Epithelial cell of esophagus (primary cell): ENCODE results near the gene CNTN5.
"Not testable (repeated sequence)": the region's sequence is repeated elsewhere in the genome, so short reads cannot be mapped to it uniquely, and the experiment has no call there.

ENCODE experiments used
- DNase-seq: peaks from one replicate; pipeline ENCODE4 v3.0.0; 2010; ENCODE audit warnings: low read depth
- H3K4me3 ChIP-seq: 2 replicates; pipeline ENCODE4 v1.5.1; 2011; ENCODE audit warnings: mild to moderate bottlenecking, low read length, control low read depth
- CTCF ChIP-seq: IDR thresholded peaks from 2 replicates; pipeline ENCODE4 v1.5.1; 2011; ENCODE audit warnings: low read depth, mild to moderate bottlenecking, low read length, control low read depth, inconsistent platforms; ENCODE audit not compliant: insufficient read depth; ENCODE audit errors: missing control alignments

Gene CNTN5

GRCh38 chr11:99814738-99815137, 794.0 kb downstream of the CNTN5 start:
- DNase-seq, result no peak
- no peak overlapping the region for H3K4me3 ChIP-seq
- TF ChIP-seq CTCF, result no peak

GRCh38 chr11:99818991-99819390, 798.2 kb downstream of the CNTN5 start:
- no peak for DNase-seq
- no peak overlapping the region for H3K4me3 ChIP-seq
- TF ChIP-seq CTCF, result no peak

GRCh38 chr11:99822846-99823565, 802.3 kb downstream of the CNTN5 start:
- TF ChIP-seq CTCF, result no peak
- DNase-seq, result peak; percentile 36
- H3K4me3 ChIP-seq, result no peak overlapping the region

- not testable (repeated sequence) for H3K4me3 ChIP-seq, DNase-seq
Measured at GRCh38 chr11:99836739-99837138, 816.0 kb downstream of the CNTN5 start.

GRCh38 chr11:99841885-99842284, 821.1 kb downstream of the CNTN5 start:
- H3K4me3 ChIP-seq, result no peak overlapping the region
- no peak for TF ChIP-seq CTCF

GRCh38 chr11:99865951-99866350, 845.2 kb downstream of the CNTN5 start:
- TF ChIP-seq CTCF, result no peak
- peak; percentile 0 for DNase-seq
- H3K4me3 ChIP-seq, result no peak overlapping the region

More at GRCh38 chr11:99841885-99842284, 821.1 kb downstream of the CNTN5 start:
- DNase-seq, result no peak

- no peak for TF ChIP-seq CTCF
- no peak for DNase-seq
Measured at GRCh38 chr11:99881610-99882009, 860.9 kb downstream of the CNTN5 start.

More at GRCh38 chr11:99881610-99882009, 860.9 kb downstream of the CNTN5 start:
- H3K4me3 ChIP-seq, result no peak overlapping the region
